ENCODE data around the gene CDS2. TPM values are rescaled to one million over a fixed set of nuclear protein-coding genes. Genes with fewer than 3 reads are reported as not detected.
A peak's percentile ranks its signal among the peaks of the same experiment; 100 is the strongest.

The CDS2 gene
- total and polyA plus RNA-seq, 12 donors, result 16.7 to 100 (median 82.3) TPM

DNA sequence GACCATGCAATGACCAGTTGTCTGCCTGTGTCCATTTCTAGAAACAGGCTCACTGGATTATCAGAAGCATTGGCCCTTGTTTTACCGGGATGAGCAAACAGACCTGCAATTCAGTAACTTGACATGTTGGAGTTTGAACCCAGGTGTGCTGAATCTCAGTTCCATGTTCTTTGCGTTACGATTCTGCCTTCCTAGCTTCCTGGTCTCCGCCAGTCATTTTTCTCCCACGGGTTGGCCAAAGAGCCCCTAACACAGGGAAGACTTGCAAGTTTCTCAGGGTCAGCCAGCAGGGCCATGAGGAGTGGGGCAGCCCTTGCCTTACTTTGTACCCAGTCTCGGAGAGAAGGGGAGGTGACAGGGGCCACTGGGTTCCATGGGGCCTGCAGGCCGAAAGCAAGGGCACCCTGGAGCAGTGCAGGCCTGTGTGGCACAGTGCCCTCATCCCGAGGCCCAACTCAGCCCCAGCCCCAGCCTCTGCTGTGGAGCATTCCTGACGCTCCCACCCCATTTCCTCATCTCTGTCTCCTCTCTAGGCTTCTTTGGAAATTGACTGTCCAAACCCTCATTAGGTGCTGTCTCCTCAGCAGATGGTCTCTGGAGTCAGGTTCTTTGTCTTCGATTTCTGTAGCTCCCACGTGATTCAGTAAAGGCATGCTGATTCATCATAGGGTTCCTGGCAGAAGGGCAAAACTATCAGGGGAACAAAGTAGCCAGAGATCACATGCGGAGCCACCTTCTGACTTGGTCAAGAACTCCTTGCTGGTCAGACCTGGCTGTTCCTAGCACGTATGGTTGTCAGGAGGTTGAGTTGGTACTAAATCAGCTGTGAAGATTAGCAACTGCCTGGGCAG is 23.6 kb downstream of the CDS2 start:
- Histone ChIP-seq H3K4me1 (peaks cover 23 to 100% (median 95%) of the 10 kb centered on the region in 9 donors), H3K36me3 (peaks cover 0 to 7% (median 0%) of the 10 kb centered on the region in 9 donors), H3K9me3 (no peaks in the 10 kb centered on the region), H3K27me3 (no peaks in the 10 kb centered on the region), H3K4me3 (no peak overlapping the region), H3K27ac (peak overlapping the region; percentile 13 to 75 (median 62))
- ATAC-seq (peak in 7 of 8 donors; percentile 34 to 77 (median 52)), DNase-seq (no peak)
- TF ChIP-seq, protein P1, sequence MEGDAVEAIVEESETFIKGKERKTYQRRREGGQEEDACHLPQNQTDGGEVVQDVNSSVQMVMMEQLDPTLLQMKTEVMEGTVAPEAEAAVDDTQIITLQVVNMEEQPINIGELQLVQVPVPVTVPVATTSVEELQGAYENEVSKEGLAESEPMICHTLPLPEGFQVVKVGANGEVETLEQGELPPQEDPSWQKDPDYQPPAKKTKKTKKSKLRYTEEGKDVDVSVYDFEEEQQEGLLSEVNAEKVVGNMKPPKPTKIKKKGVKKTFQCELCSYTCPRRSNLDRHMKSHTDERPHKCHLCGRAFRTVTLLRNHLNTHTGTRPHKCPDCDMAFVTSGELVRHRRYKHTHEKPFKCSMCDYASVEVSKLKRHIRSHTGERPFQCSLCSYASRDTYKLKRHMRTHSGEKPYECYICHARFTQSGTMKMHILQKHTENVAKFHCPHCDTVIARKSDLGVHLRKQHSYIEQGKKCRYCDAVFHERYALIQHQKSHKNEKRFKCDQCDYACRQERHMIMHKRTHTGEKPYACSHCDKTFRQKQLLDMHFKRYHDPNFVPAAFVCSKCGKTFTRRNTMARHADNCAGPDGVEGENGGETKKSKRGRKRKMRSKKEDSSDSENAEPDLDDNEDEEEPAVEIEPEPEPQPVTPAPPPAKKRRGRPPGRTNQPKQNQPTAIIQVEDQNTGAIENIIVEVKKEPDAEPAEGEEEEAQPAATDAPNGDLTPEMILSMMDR (IDR thresholded peaks at IDR 0.05), result no peak
- 71 to 74% methylated on average over 13 of the region's 13 CpGs for WGBS, 2 donors
- intact Hi-C loops (cut with DNase I), result no loop called here

DNA sequence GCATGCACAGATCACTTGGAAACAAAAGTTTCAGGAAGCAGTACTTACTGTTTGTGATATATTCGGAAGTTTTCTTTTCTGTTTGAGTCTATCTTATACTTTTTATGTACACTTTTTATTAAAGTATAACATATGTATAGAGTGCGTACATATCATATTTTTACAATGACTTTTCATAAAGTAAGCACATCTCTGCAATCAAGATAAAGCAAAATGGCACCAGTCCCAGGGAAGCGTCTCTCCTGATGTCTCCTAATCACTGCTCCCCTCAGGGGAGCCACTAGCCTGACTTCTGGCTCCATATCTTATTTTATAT is 26.3 kb downstream of the CDS2 start:
- WGBS, 2 donors, result 79 to 81% methylated on average over 3 of the region's 3 CpGs
- DNase-seq, result no peak
- intact Hi-C loops (cut with DNase I), result no loop called here
- H3K9me3 ChIP-seq, result no peaks in the 10 kb centered on the region
- ATAC-seq, result no peak
- H3K4me1 ChIP-seq, result peaks cover 17 to 96% (median 78%) of the 10 kb centered on the region in 9 donors
- TF ChIP-seq, protein P1 (IDR thresholded peaks at IDR 0.05), result no peak
- H3K27me3 ChIP-seq, result no peaks in the 10 kb centered on the region
- H3K36me3 ChIP-seq, result peaks cover 0 to 7% (median 0%) of the 10 kb centered on the region in 9 donors
- H3K27ac ChIP-seq, result peak overlapping the region in 2 of 10 donors; percentile 22 to 66
- no peak overlapping the region for H3K4me3 ChIP-seq

DNA sequence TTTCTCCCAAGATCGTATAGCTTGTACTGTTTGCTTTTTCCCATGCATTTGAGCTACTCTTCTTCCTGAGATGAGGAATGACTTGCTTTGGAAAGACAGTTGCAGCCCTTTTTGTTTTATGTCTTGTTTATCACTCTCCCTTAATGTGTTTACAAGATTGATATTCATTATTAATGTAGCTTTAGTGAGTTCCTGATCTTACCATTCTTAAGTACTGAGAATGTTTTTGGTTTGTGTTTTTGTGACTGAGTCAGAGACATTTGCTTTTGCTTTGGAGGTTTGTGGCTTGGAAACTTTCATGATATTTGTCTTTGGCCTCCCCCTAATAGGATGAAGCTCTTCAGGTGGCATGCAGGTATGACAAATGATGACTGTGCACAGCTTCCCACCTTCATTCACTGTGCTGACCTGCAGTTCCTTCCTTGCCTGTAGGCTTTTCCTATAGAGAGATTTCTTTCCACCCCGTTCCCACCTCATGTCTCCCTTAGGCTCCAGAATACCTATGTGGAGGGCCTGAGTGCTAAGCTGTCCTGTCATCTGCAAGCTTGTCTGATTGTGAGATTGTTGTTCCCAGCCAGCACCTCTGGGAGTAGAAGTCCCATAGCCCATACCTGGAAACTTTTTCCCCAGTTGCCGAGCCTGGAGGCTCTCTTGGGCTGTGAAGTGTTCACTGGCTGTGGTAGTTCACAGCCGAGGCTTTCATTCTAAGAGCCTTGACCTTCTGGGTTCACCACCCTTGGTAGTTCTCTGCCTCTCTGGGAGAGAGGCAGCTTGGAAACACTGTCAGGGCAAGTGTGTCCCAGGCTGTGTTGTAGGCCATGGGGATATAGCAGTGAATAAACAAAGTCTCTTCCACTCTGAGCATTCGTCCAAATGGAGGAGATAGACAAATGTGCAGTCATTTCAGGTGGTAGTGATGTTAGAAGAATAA is 27.1 kb downstream of the CDS2 start:
- H3K27ac ChIP-seq, result peak overlapping the region in 5 of 10 donors; percentile 7 to 66 (median 12)
- H3K4me1 ChIP-seq, result peaks cover 14 to 96% (median 78%) of the 10 kb centered on the region in 9 donors
- H3K36me3 ChIP-seq, result peaks cover 0 to 7% (median 0%) of the 10 kb centered on the region in 9 donors
- no peak for DNase-seq
- peak in 1 of 8 donors; percentile 14 for ATAC-seq
- no peaks in the 10 kb centered on the region for H3K27me3 ChIP-seq
- WGBS, 2 donors, result 66 to 74% methylated on average over 5 of the region's 5 CpGs
- H3K4me3 ChIP-seq, result no peak overlapping the region
- intact Hi-C loops (cut with DNase I), result no loop called here
- H3K9me3 ChIP-seq, result no peaks in the 10 kb centered on the region
- TF ChIP-seq, protein P1 (IDR thresholded peaks at IDR 0.05), result no peak

DNA sequence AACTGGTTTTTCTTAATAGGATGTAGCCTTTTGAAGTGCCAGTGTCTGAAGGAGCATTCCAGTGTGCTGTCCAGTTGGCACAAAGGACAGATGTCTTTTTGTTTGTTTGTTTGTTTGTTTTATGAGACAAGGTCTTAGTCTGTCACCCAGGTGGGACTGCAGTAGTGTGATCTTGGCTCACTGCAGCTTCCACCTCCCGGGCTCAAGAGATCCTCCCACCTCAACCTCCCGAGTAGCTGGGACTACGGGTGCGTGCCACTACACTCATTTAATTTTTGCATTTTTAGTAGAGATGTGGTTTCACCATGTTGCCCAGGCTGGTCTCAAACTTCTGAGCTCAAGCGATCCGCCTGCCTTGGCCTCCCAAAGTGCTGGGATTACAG is 27.7 kb downstream of the CDS2 start:
- peak overlapping the region in 4 of 10 donors; percentile 5 to 66 (median 9) for H3K27ac ChIP-seq
- TF ChIP-seq, protein P1 (IDR thresholded peaks at IDR 0.05), result no peak
- H3K9me3 ChIP-seq, result no peaks in the 10 kb centered on the region
- no peak for DNase-seq
- peaks cover 0 to 7% (median 0%) of the 10 kb centered on the region in 9 donors for H3K36me3 ChIP-seq
- H3K4me1 ChIP-seq, result peaks cover 11 to 92% (median 74%) of the 10 kb centered on the region in 9 donors
- WGBS, 2 donors, result 89 to 92% methylated on average over 6 of the region's 6 CpGs
- intact Hi-C loops (cut with DNase I), result no loop called here
- H3K27me3 ChIP-seq, result no peaks in the 10 kb centered on the region
- no peak overlapping the region for H3K4me3 ChIP-seq
- ATAC-seq, result no peak
